HG02759 (cell line): ENCODE data around the gene UGGT2.

Experiments
- ATAC-seq: cut with Tn5 transposase; IDR thresholded peaks from one replicate; pipeline ENCODE4 v1.9.1; 2021; ENCODE audit warnings: mild to moderate bottlenecking, moderate library complexity; ENCODE audit not compliant: unreplicated experiment

Gene UGGT2, protein sequence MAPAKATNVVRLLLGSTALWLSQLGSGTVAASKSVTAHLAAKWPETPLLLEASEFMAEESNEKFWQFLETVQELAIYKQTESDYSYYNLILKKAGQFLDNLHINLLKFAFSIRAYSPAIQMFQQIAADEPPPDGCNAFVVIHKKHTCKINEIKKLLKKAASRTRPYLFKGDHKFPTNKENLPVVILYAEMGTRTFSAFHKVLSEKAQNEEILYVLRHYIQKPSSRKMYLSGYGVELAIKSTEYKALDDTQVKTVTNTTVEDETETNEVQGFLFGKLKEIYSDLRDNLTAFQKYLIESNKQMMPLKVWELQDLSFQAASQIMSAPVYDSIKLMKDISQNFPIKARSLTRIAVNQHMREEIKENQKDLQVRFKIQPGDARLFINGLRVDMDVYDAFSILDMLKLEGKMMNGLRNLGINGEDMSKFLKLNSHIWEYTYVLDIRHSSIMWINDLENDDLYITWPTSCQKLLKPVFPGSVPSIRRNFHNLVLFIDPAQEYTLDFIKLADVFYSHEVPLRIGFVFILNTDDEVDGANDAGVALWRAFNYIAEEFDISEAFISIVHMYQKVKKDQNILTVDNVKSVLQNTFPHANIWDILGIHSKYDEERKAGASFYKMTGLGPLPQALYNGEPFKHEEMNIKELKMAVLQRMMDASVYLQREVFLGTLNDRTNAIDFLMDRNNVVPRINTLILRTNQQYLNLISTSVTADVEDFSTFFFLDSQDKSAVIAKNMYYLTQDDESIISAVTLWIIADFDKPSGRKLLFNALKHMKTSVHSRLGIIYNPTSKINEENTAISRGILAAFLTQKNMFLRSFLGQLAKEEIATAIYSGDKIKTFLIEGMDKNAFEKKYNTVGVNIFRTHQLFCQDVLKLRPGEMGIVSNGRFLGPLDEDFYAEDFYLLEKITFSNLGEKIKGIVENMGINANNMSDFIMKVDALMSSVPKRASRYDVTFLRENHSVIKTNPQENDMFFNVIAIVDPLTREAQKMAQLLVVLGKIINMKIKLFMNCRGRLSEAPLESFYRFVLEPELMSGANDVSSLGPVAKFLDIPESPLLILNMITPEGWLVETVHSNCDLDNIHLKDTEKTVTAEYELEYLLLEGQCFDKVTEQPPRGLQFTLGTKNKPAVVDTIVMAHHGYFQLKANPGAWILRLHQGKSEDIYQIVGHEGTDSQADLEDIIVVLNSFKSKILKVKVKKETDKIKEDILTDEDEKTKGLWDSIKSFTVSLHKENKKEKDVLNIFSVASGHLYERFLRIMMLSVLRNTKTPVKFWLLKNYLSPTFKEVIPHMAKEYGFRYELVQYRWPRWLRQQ (N-terminal part only)

DNA sequence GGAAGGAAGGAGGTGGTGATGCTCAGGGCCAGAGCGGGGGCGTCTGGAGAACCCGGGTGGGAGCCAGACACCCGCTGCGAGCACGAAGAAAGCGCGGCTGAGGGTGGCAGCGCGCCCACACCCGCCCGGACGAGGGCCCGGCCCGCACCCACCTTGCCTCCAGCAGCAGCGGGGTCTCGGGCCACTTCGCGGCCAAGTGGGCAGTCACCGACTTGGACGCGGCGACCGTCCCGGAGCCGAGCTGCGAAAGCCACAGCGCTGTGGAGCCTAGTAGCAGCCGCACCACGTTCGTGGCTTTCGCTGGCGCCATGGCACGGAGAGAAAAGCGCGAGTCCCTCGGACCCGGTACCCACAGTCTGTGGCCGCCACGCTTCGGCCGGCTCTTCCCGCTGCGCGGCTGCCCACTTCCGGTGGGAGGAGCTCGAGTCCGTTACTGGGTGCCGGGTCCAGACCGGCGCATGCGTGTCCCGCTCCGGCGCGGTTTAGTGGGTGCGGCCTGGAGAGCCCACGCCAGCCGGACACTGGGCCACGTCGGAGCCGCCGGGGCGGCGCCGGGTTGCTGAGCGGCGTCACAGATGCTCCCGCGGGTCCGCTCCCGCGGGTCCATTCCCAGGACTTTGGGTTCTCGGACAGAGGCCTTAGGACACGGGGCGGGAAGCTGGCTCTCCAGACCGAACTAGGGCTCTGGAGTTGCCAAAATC is at the start of gene UGGT2:
Gene UGGT2 (minus strand): TSS at position 399 of the 701 bp plus-strand sequence. CDS start 89 bp downstream, at position 310.
- peak; percentile 97 for ATAC-seq

DNA sequence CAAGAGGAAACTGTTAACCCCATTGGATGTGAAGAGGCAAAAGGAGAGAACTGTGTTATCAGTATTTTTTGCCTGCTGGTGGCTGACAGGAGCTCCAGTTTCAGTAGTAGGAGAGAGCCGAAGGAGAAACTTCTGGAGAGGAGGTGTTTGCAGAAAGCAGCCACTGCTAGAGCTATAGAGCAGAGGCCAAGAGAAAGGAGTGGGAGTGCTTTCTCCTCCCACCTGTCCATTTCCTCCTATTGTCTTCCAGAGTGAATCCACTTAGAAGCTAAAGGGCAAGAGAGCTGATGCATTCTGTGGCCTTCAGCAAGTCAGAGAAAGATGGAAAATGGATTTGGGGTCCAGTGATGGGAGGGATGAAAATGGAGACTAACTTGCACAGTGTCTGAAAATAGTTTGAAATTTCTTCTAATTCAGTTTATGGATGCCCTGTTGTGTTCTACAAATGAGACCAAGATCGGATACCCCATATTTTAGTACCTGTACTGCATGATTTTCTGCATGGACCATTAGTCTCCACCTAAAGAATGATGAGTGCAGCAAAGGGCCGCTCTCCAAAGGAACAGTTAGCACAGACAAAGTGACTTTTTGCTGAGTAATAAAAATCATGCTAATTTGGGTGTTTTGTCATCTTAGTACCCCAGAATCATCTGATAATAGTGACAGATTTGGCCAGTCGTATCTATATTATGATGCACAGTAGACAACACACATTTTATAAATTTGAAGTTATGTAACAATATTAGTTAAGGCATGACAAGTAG is 47.4 kb upstream of the UGGT2 start:
- ATAC-seq = no peak

GRCh38 chr13:96093296-96094006 is 40.2 kb upstream of the UGGT2 start:
- no peak for ATAC-seq

- ATAC-seq = no peak
Observed at GRCh38 chr13:96091164-96092117, 38.2 kb upstream of the UGGT2 start.

GRCh38 chr13:96090240-96091101 is 37.3 kb upstream of the UGGT2 start:
- peak; percentile 56 for ATAC-seq

- peak; percentile 48 for ATAC-seq
Observed at GRCh38 chr13:96089749-96090239, 36.6 kb upstream of the UGGT2 start, which contains the start of gene HS6ST3. Gene HS6ST3, plus strand, starts transcription at chr13:96090107.

GRCh38 chr13:96089139-96089538 is 35.9 kb upstream of the UGGT2 start:
- no peak for ATAC-seq

- ATAC-seq = no peak
Observed at GRCh38 chr13:96086736-96087135, 33.5 kb upstream of the UGGT2 start.

DNA sequence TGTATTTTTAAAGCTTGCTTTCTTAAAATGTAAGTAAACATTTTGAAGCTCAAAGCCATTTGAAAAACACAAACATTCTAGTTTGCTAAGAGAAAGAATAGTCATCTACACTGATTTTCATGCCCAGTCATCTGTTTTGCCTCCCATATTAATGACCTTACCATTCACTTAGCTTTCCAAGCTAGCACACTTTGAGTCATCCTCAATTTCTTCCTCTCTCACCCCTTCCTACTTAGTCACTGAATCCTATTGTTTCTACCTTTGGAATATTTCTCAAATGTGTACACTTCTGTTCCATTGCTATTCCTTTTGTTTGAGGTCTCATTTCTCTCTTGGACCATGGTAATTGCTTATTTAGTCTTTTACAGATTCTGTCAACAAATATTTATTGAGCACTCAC is 29.4 kb upstream of the UGGT2 start:
- no peak for ATAC-seq

DNA sequence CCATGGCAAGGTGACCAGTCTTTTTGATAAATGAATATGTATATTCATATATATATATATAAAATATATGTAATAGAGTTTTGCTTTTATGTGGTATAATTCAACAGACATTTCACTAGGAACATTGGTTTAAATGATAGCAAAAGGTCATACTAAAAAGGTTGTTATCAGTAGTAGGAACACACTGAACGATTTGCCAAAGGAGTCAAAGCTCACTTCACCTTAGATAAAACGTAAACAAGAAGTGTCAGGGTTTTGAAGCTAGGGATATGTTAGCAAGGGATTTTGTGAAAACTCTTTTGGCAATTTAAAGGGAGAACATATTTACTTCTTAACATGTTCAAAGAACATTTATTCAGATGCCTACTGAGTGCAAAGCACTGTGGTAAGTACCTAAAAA is 28.7 kb upstream of the UGGT2 start:
- no peak for ATAC-seq

- no peak for ATAC-seq
Observed at GRCh38 chr13:96080676-96081075, 27.5 kb upstream of the UGGT2 start.

GRCh38 chr13:96075953-96076543 is 22.8 kb upstream of the UGGT2 start:
- no peak for ATAC-seq

DNA sequence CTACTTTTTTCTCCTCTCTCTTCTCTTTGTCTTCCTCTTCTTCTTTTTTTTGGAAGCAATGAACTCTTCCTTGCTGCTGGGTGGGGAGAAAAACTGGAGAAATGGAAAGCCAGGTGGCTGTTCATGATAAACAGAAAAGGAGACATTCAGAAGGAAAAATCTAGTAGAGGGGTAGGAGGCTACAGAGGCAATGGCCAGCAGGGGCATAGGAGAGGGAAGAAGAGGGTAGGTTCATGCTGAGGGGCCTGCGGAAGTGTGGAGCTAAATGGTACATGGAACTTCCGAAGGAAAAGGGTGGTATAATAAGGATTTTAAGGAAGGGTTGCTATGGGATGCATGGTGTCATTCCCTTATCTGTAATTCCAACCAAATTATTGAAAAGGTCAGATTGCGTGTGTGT is 19.2 kb upstream of the UGGT2 start:
- no peak for ATAC-seq

- no peak for ATAC-seq
Observed at GRCh38 chr13:96071504-96071903, 18.3 kb upstream of the UGGT2 start.

DNA sequence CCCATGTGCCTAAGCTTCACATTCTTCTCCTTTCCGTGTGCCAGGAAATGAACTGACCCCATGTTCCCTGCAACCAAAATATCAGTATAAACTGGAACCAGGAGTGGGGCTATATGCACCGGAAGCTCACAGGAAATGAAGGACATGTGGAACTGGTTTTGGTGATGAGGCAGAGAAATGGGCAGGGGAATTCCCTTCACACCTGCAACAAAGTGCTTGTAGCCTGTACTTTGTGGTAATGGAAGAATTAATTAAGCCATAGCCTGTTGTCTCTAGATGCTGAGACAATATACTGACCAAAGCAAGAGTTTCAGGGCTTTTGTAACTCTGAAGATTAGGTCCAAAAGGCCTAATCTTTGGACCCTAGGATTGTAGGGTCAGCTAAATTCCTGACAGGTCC is 15.5 kb upstream of the UGGT2 start:
- ATAC-seq = no peak

DNA sequence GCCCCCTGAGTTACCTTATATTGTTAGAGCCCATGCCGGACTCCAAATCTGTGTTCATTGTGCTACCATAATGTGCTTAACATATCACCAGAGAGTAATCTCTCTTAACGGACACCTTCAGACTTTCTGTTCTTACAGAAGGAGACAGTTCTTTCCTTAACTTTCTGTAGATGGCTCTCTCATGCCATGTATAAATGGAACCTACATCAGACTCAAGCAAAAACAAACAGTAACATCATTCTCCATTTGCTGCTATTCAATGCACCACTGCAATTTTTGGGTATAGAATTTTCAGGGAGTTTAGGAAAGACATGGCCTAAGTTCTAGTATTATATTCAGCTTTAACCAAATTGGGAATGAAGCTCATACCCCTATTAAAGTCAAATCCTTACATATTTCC is 12.6 kb upstream of the UGGT2 start:
- ATAC-seq = no peak
